Middle frontal gyrus (tissue), 1 donor: Measurements from ENCODE around the gene CACNA2D1.
"Not testable (repeated sequence)": the region's sequence is repeated elsewhere in the genome, so short reads cannot be mapped to it uniquely, and the experiment has no call there.

Experiments
- DNase-seq: peaks from one replicate; pipeline ENCODE4 v3.0.0-alpha.2; 2015; ENCODE audit warnings: low spot score; ENCODE audit errors: extremely low spot score

Gene CACNA2D1

DNA sequence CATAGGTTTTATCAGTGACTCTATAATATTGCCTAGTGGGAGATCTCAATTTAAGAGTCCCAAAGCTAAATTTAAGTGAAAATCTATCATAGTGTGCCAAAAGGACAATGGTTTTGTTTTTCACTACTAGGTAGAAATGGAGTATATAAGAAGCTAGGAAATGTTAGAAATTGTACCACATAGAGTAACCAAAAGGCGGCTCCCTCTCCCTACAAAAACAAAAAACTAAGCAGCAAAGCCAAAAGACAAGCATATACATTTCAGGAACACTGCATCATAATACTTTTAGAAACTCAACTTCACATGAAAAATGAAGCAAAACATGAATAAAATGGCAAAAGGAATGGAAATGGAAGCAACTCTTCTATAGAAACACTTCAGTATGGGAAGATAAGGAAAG lies 271.6 kb downstream of the CACNA2D1 start:
- no peak for DNase-seq

DNA sequence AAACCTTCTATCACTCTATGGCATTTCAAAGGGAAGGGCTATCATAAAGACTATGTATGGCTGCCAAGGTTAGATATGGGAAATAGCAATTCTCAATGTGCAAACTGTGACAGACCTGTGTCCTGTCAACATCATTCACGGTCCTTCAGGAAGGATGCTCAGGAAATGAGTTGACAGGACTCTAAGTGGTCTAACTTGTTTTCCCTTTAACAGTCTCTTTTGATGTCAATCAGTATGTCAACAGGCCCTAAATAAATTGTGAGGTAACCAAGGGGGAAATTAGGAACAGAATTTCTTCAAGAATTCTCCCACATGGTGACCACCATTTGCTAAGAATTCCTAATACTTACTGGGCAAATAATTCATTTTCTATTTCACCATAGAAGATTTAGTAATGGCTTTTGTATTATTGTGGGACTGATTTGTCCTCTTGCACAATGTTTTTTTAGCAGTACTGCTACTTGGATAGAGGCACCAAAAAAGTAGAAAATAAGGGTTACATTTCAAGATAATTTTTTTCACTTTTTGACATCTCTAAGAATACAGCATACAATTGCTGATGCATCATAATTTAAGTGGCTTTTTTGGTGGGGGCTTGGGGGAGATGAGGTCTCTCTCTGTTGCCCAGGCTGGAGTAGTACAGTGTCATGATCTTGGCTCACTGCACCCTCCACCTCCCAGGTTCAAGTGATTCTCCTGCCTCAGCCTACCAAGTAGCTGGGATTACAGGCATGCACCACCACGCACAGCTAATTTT lies 275.8 kb downstream of the CACNA2D1 start:
- no peak for DNase-seq

DNA sequence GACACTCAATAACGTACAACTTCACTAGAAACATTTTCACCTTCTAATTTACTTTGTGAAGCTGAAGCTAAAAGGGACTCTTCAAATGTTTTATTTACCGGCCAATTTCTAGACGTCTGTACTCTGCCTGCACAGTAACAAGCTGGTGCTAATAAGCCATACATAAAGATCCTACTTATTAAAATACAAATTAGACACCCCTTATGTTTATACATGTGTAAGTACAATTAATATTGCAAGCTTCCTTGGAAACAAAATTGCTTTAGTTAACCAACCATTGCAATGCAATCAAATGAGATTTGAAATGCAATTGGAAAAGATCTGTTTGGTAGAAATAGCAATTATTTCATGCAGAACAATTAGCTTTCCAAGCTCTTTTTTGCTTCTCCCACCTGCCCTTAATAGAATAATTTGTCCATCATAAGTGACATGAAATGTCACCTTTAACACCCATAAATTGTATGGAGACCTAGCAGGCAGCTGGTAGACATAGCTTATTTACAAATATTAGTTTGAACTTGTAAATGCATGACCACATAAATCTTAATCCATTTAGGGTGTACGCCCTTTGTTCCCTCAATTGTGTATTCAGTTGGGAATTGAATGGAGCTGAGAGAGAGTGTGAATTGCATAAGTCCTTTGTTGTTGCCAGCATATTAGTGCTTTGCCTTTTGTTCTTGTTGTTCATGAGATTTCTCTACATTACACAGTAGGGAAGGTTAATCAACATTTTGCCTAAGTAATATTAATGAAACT lies 277.1 kb downstream of the CACNA2D1 start:
- no peak for DNase-seq

DNA sequence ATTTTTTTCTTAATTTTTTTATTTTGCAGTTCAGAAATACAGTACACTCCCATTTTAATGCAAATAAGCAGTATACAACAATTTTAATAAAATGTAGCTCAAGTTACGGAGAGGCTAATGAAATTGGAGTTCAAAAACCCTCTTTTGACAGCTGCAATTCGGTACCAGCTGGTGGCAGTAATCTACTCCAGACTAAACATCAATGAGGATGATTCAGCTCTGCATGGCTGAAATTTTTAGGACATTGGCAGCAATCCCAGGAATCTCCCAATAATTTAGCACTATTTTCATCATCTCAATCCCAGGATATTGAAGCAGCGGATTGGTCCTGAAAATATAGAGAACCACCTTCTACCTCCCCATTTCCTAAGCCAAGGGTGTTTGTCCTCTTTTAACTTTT lies 278.8 kb downstream of the CACNA2D1 start:
- no peak for DNase-seq

DNA sequence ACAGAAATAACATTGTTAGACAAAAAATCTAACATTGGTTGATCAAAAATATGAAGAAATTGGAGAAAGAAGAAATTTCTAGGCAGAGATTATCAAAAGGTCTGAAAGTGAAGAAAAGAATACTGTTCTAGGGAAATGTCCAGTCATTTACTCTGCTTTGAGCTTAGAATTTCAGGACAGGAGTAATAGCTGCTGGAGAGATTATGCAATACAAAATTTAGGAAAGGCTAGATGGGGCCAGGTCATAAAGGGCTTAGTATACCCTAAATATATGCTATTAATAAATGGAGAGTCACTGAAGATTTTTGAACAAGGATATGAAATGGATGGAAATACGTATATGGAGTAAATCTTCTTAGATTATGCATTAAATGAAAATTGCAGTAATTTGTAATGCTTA lies 279.2 kb downstream of the CACNA2D1 start:
- no peak for DNase-seq

DNA sequence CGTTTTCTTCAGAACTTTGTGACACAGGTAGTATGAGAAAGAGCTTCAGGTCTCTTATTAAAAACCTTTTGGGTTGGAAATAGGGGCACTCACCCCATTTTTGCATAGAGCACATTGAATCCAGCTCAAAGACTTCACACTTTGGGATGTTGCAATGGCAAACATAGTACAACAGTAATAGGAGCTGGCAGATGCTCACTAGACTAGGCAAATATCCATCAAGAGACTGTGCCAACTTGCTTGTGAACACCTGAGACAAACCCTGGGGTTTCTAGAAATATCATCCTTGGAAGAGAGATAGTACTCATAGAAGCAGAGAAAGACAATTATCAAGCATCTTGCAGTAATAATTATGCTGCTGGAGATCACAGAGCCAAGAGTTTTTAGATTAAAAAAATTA lies 280.0 kb downstream of the CACNA2D1 start:
- DNase-seq, result no peak

GRCh38 chr7:82162289-82162688 lies 281.3 kb downstream of the CACNA2D1 start:
- DNase-seq, result no peak

GRCh38 chr7:82158327-82158726 lies 285.2 kb downstream of the CACNA2D1 start:
- DNase-seq, result no peak

DNA sequence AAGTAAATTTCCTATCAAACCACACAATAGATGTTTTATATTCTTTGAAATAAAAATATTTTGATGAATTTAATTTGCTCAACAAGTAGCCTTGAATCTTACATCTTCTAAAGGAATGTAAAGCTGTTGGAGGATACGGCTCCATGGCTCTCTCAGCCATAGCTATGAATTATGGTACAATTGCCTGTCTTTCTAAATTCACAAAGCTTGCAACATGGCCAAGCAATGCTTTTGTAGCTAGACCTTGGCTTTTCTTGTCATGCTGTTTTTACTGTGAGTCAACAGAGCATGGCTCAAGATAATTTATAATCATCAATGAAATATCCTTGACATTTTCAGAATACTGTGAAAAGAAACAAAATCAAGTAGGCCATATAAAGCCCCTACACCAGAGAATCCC lies 286.7 kb downstream of the CACNA2D1 start:
- no peak for DNase-seq

DNA sequence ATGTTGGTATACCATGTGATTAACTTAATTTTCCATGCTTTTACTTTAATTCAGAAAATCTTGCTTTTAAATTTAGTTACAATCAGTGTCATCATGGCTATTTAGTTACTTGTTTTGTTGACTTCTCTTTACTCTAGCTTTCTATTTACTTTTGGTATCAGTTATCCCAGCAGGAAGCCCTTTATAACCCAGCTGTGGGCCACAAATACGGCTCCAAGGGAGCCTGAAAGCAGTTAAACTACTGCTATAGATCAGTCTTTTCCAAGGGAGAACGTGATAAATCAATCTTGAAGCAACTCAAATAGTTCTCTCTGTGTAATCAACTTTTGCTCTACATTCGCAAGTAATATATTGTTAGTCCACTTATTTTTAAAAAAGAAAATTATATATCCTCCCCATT lies 287.4 kb downstream of the CACNA2D1 start:
- no peak for DNase-seq

DNA sequence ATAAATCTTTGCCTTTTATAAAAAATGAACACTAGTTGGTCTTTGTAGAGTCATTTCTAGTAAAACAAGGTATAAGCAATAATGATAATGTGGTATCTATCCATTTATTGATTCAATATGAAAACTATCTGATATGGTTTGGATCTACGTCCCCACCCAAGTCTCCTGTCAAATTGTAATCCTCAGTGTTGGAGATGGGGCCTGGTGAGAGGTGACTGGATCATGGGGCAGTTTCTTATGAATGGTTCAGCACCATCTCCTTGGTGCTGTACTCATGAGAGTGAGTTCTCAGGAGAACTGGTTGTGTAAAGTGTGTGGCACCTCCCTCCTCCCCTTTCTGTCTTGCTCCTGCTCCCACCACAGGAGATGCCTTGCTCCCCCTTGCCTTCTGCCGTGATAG lies 288.8 kb downstream of the CACNA2D1 start:
- DNase-seq, result no peak

DNA sequence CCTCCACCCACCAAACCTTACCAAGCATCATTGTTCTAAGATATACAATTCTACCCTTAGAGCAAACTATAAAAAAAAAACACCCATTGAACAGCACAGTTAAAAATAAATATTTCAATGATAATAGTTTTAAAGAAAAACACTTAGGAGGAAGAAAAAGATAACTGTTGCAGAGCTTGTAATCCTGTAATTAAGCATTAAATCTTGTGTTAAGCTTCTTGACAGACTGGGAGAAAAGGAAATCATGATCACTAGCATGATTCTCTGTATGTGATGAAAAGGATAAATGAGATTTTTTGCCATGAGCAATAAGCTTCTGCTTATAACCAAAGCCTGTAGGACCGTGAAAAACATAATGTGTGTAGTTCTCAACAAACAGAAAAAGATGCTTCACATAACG lies 289.8 kb downstream of the CACNA2D1 start:
- no peak for DNase-seq

DNA sequence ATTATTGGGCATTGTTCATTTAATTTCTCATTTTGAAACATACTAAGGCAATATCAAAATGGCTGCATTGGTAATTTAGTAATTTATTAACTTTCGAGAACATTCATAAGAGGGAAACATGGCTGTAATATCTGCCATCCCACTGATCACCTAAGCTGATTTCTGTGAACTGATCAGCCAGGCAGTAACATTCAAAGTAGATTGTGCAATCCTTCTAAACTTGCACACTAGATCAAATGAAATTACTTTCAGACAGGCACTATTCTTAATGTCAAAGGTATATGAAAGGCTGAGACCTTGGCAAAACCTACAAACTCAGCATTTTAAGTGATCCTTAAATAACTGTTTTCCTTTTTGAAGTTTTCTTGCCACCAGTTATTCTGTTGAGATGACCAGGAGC lies 290.7 kb downstream of the CACNA2D1 start:
- DNase-seq, result no peak

- no peak for DNase-seq
Measured at GRCh38 chr7:82146491-82146890, 297.1 kb downstream of the CACNA2D1 start.

- DNase-seq, result no peak
Measured at GRCh38 chr7:82142263-82142864, 301.2 kb downstream of the CACNA2D1 start.

DNA sequence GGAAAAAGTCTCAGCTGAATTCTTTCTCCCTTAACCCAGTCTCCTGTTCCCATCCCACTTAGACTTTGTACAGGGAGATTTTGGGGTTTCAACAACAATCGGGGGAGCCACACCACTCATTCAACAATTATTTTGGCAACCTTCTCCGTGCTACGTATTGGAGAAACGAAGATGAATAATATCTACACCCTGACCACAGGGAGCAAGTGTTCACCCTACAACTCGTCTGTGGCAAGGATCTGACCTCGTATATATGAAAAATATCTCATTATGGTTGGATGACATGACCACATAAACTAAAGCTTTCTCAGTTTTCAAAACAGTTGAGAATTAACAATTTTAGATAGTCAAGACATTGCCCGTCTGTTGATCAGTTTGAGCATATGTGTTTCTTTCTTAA lies 302.1 kb downstream of the CACNA2D1 start:
- DNase-seq, result no peak

DNA sequence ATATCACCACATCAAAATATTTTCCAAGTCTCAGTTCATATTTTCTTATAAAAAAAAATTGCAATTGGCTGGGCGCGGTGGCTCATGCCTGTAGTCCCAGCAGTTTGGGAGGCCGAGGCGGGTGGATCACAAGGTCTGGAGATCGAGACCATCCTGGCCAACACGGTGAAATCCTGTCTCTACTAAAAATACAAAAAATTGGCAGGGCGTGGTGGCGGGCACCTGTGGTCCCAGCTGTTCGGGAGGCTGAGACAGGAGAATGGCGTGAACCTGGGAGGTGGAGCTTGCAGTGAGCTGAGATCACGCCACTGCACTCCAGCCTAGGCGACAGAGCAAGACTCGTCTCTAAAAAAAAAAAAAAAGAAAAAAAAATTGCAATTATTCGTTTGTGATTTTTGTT lies 303.0 kb downstream of the CACNA2D1 start:
- DNase-seq, result not testable (repeated sequence)

GRCh38 chr7:82131215-82131614 lies 312.4 kb downstream of the CACNA2D1 start:
- no peak for DNase-seq

GRCh38 chr7:82129091-82129490 lies 314.5 kb downstream of the CACNA2D1 start:
- DNase-seq, result no peak

GRCh38 chr7:82128546-82128945 lies 315.0 kb downstream of the CACNA2D1 start:
- DNase-seq, result no peak

DNA sequence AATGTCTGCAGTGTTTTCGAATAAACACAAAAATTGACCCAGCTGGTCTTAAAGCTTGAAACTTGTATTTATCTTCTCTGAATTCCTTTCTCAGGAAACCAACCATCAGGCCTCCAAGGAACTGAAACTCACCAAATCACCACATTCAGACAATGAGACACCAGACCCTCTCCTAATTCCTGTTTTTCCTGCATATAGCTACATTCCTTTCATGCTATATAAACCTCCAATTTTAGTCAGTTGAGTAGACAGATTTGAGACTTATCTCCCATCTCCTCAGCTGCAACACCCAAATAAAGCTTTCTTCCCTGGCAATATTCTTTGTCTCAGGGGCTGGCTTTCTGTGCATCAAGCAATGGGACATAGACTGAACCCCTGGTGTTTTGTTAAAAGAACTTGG lies 317.0 kb downstream of the CACNA2D1 start:
- DNase-seq, result no peak

- DNase-seq, result no peak
Measured at GRCh38 chr7:82124445-82124844, 319.1 kb downstream of the CACNA2D1 start.

- no peak for DNase-seq
Measured at GRCh38 chr7:82122275-82122674, 321.3 kb downstream of the CACNA2D1 start.
